Loucy (cell line): ENCODE results near the gene MAD2L1BP.

Experiments
- CTCF ChIP-seq: fragments of 200-600 bp; sonication (generic); conservative IDR thresholded peaks from 2 replicates; pipeline ENCODE4 v1.5.1; 2014; ENCODE audit warnings: mild to moderate bottlenecking, antibody characterized with exemption, low read length
- EZH2phosphoT487 ChIP-seq: fragments of 200-600 bp; IDR thresholded peaks from 2 replicates; pipeline ENCODE4 v1.6.1; 2018; ENCODE audit warnings: antibody characterized with exemption, mild to moderate bottlenecking, moderate library complexity, borderline replicate concordance

- no peak for TF ChIP-seq CTCF
- no peak for TF ChIP-seq EZH2phosphoT487
Measured at GRCh38 chr6:43588194-43588593, 47.4 kb upstream of the MAD2L1BP start.
